Stimulated activated naive CD8-positive, alpha-beta T cell treated with anti-CD3 and anti-CD28 coated beads, Interleukin-15, Interleukin-2, amounts not matched to agents 100 ng/mL and 50 ng/mL, for 24 hours (primary cell): ENCODE measurements around the gene ZNF598.
"Not testable (repeated sequence)": the region's sequence is repeated elsewhere in the genome, so short reads cannot be mapped to it uniquely, and the experiment has no call there.

Source experiments
- H3K27ac Mint-ChIP-seq: one replicate; pipeline ENCODE4 v1.8.0; 2021; ENCODE audit warnings: mild to moderate bottlenecking, mixed read lengths
- H3K27me3 Mint-ChIP-seq: one replicate; pipeline ENCODE4 v1.8.0; 2021; ENCODE audit warnings: mixed read lengths
- H3K36me3 Mint-ChIP-seq: one replicate; pipeline ENCODE4 v1.8.0; 2021; ENCODE audit warnings: low read depth, mixed read lengths
- H3K4me1 Mint-ChIP-seq: one replicate; pipeline ENCODE4 v1.8.0; 2021; ENCODE audit warnings: low read depth, mixed read lengths
- H3K4me3 Mint-ChIP-seq: one replicate; pipeline ENCODE4 v1.8.0; 2021; ENCODE audit warnings: mild to moderate bottlenecking, mixed read lengths
- H3K9me3 Mint-ChIP-seq: one replicate; pipeline ENCODE4 v1.8.0; 2021; ENCODE audit warnings: mixed read lengths

Gene ZNF598

GRCh38 chr16:1962161-1963153 lies 47.2 kb downstream of the ZNF598 start:
- Mint-ChIP-seq H3K4me1 (peaks cover 49% of the 10 kb centered on the region), H3K36me3 (peaks cover 48% of the 10 kb centered on the region), H3K4me3 (peak overlapping the region; percentile 98), H3K27ac (peak overlapping the region; percentile 98)
- H3K9me3 Mint-ChIP-seq, H3K27me3 Mint-ChIP-seq: not testable (repeated sequence)

GRCh38 chr16:1961651-1962067 lies 48.0 kb downstream of the ZNF598 start:
- Mint-ChIP-seq H3K27me3 (no peaks in the 10 kb centered on the region), H3K4me1 (peaks cover 49% of the 10 kb centered on the region), H3K27ac (peak overlapping the region; percentile 98), H3K9me3 (no peaks in the 10 kb centered on the region), H3K36me3 (peaks cover 45% of the 10 kb centered on the region), H3K4me3 (peak overlapping the region; percentile 98)

GRCh38 chr16:1960665-1961630 lies 48.7 kb downstream of the ZNF598 start:
- Mint-ChIP-seq H3K4me3 (peak overlapping the region; percentile 98), H3K9me3 (no peaks in the 10 kb centered on the region), H3K4me1 (peaks cover 49% of the 10 kb centered on the region), H3K36me3 (peaks cover 44% of the 10 kb centered on the region), H3K27me3 (no peaks in the 10 kb centered on the region), H3K27ac (peak overlapping the region; percentile 91)

GRCh38 chr16:1959269-1960039 lies 50.2 kb downstream of the ZNF598 start, which contains the start of gene NDUFB10:
TSS of gene NDUFB10 (plus strand) at chr16:1959538. CDS start at chr16:1959625, 87 bp downstream.
- Mint-ChIP-seq H3K36me3 (peaks cover 37% of the 10 kb centered on the region), H3K4me3 (peak within 1 kb of the TSS; percentile 98), H3K4me1 (peaks cover 43% of the 10 kb centered on the region), H3K27ac (peak within 1 kb of the TSS; percentile 91), H3K27me3 (no peaks in the 10 kb centered on the region), H3K9me3 (no peaks in the 10 kb centered on the region)

- Mint-ChIP-seq H3K4me1 (peaks cover 40% of the 10 kb centered on the region), H3K4me3 (peak overlapping the region; percentile 98), H3K27me3 (no peaks in the 10 kb centered on the region), H3K27ac (peak overlapping the region; percentile 91), H3K36me3 (peaks cover 32% of the 10 kb centered on the region), H3K9me3 (no peaks in the 10 kb centered on the region)
Observed at GRCh38 chr16:1958715-1959268, 50.8 kb downstream of the ZNF598 start.

GRCh38 chr16:1958143-1958491 lies 51.5 kb downstream of the ZNF598 start:
- H3K27ac Mint-ChIP-seq, H3K27me3 Mint-ChIP-seq, H3K9me3 Mint-ChIP-seq, H3K4me3 Mint-ChIP-seq: not testable (repeated sequence)
- Mint-ChIP-seq H3K36me3 (peaks cover 25% of the 10 kb centered on the region), H3K4me1 (peaks cover 33% of the 10 kb centered on the region)

GRCh38 chr16:1957434-1958142 lies 52.0 kb downstream of the ZNF598 start:
- H3K4me1 Mint-ChIP-seq = peaks cover 29% of the 10 kb centered on the region
- H3K9me3 Mint-ChIP-seq, H3K4me3 Mint-ChIP-seq, H3K27me3 Mint-ChIP-seq, H3K27ac Mint-ChIP-seq: not testable (repeated sequence)
- peaks cover 20% of the 10 kb centered on the region for H3K36me3 Mint-ChIP-seq

GRCh38 chr16:1953734-1954133 lies 55.9 kb downstream of the ZNF598 start:
- Mint-ChIP-seq H3K27ac (no peak overlapping the region), H3K4me3 (no peak overlapping the region), H3K36me3 (no peaks in the 10 kb centered on the region), H3K9me3 (no peaks in the 10 kb centered on the region), H3K4me1 (peaks cover 4% of the 10 kb centered on the region), H3K27me3 (no peaks in the 10 kb centered on the region)

GRCh38 chr16:1950559-1950958 lies 59.1 kb downstream of the ZNF598 start:
- Mint-ChIP-seq H3K4me1 (peaks cover 4% of the 10 kb centered on the region), H3K9me3 (no peaks in the 10 kb centered on the region), H3K4me3 (no peak overlapping the region), H3K36me3 (no peaks in the 10 kb centered on the region), H3K27me3 (no peaks in the 10 kb centered on the region), H3K27ac (no peak overlapping the region)

- H3K36me3 Mint-ChIP-seq = no peaks in the 10 kb centered on the region
- no peaks in the 10 kb centered on the region for H3K27me3 Mint-ChIP-seq
- H3K4me1 Mint-ChIP-seq = peaks cover 4% of the 10 kb centered on the region
- H3K4me3 Mint-ChIP-seq = no peak overlapping the region
- no peak overlapping the region for H3K27ac Mint-ChIP-seq
- H3K9me3 Mint-ChIP-seq = no peaks in the 10 kb centered on the region
Observed at GRCh38 chr16:1950047-1950446, 59.6 kb downstream of the ZNF598 start.

GRCh38 chr16:1949507-1949906 lies 60.1 kb downstream of the ZNF598 start:
- H3K4me1 Mint-ChIP-seq = peaks cover 5% of the 10 kb centered on the region
- no peaks in the 10 kb centered on the region for H3K36me3 Mint-ChIP-seq
- no peaks in the 10 kb centered on the region for H3K9me3 Mint-ChIP-seq
- H3K27me3 Mint-ChIP-seq = no peaks in the 10 kb centered on the region
- no peak overlapping the region for H3K4me3 Mint-ChIP-seq
- H3K27ac Mint-ChIP-seq = no peak overlapping the region
